ENCODE measurements around the gene EFCC1.

EFCC1 gene

GRCh38 chr3:129001101-129001805 lies at the start of gene EFCC1:
EFCC1 (plus strand) TSS chr3:129001304; CDS start chr3:129001629, 325 bp downstream.
- Mint-ChIP-seq H3K4me1 (peaks cover 27% of the 10 kb centered on the region), H3K9me3 (no peaks in the 10 kb centered on the region), H3K27ac (no peak within 1 kb of the TSS), H3K36me3 (no peaks in the 10 kb centered on the region), H3K4me3 (peak within 1 kb of the TSS; percentile 47)
- ATAC-seq (peak; percentile 29), DNase-seq (ENCODE audit: low spot score in 2 of 2) (no peak)

DNA sequence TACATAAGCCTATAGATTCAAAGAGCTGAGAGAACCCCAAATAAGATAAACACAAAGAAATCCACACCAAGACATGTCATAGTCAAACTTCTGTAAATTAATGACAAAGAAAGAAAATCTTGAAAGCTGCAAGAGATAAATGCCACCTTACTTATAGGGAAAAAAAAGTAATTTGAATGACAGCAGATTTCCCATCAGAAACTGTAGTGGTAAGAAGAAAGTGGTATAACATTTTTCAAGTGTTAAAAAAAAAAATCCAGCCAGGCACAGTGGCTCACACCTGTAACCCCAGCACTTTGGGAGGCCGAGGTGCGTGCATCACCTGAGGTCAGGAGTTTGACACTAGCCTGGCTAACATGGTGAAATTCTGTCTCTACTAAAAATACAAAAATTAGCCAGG lies 44.7 kb upstream of the EFCC1 start:
- Mint-ChIP-seq H3K27ac (no peak overlapping the region), H3K4me3 (no peak overlapping the region), H3K4me1 (no peaks in the 10 kb centered on the region), H3K36me3 (no peaks in the 10 kb centered on the region), H3K9me3 (no peaks in the 10 kb centered on the region)
- ATAC-seq (no peak), DNase-seq (ENCODE audit: low spot score in 2 of 2) (no peak)

- Mint-ChIP-seq H3K9me3 (no peaks in the 10 kb centered on the region), H3K27ac (no peak overlapping the region), H3K4me1 (peaks cover 8% of the 10 kb centered on the region), H3K36me3 (no peaks in the 10 kb centered on the region), H3K4me3 (no peak overlapping the region)
- DNase-seq (ENCODE audit: low spot score in 2 of 2), result no peak
- no peak for ATAC-seq
These were observed 35.8 kb upstream of the EFCC1 start for GRCh38 chr3:128965280-128965679.

DNA sequence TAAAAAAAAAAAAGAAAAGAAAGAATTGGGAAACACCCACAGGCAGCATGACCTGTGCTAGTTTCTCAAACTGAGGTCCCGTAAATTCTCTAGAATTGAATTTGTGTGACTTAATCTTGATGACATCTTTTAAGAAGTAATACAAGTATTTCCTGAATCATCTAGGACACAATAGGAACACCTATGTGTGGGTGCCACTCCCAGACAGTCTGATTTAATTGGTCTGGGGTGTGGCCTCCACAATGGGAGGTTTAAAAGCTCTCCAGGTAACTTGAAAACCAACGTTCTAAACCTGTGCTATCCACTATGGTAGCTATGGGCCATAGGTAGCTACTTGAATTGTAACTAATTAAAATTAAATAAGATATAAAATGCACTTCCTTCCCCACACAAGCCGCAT lies 35.3 kb upstream of the EFCC1 start:
- Mint-ChIP-seq H3K27ac (no peak overlapping the region), H3K4me3 (no peak overlapping the region), H3K4me1 (peaks cover 9% of the 10 kb centered on the region), H3K9me3 (no peaks in the 10 kb centered on the region), H3K36me3 (no peaks in the 10 kb centered on the region)
- ATAC-seq (no peak), DNase-seq (ENCODE audit: low spot score in 2 of 2) (no peak)

GRCh38 chr3:128967748-128968355 lies 33.3 kb upstream of the EFCC1 start:
- Mint-ChIP-seq H3K36me3 (no peaks in the 10 kb centered on the region), H3K9me3 (no peaks in the 10 kb centered on the region), H3K4me3 (no peak overlapping the region), H3K27ac (no peak overlapping the region), H3K4me1 (peaks cover 9% of the 10 kb centered on the region)
- DNase-seq (ENCODE audit: low spot score in 2 of 2) (no peak), ATAC-seq (no peak)

GRCh38 chr3:128969993-128970739 lies 30.9 kb upstream of the EFCC1 start:
- Mint-ChIP-seq H3K36me3 (no peaks in the 10 kb centered on the region), H3K27ac (no peak overlapping the region), H3K9me3 (no peaks in the 10 kb centered on the region), H3K4me1 (peaks cover 9% of the 10 kb centered on the region), H3K4me3 (no peak overlapping the region)
- DNase-seq (ENCODE audit: low spot score in 2 of 2) (peak; percentile 38 to 76), ATAC-seq (peak; percentile 64)

DNA sequence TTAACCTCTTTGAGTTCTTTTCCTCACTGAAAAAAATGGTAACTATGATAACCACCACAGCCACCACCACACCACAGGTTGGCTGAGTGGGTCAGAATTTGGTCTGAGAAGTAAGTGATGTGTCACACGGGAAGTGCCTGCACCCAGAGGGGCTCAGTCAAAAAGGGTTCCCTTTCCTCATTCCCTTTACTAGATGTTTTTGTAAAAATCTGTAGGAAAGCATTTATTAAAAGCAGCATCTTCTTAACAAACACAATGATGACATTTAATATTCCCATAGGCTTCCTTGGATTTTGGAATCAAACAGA lies 30.4 kb upstream of the EFCC1 start:
- ATAC-seq (peak; percentile 75), DNase-seq (ENCODE audit: low spot score in 2 of 2) (no peak)
- Mint-ChIP-seq H3K9me3 (no peaks in the 10 kb centered on the region), H3K4me1 (peaks cover 9% of the 10 kb centered on the region), H3K4me3 (no peak overlapping the region), H3K27ac (no peak overlapping the region), H3K36me3 (no peaks in the 10 kb centered on the region)

DNA sequence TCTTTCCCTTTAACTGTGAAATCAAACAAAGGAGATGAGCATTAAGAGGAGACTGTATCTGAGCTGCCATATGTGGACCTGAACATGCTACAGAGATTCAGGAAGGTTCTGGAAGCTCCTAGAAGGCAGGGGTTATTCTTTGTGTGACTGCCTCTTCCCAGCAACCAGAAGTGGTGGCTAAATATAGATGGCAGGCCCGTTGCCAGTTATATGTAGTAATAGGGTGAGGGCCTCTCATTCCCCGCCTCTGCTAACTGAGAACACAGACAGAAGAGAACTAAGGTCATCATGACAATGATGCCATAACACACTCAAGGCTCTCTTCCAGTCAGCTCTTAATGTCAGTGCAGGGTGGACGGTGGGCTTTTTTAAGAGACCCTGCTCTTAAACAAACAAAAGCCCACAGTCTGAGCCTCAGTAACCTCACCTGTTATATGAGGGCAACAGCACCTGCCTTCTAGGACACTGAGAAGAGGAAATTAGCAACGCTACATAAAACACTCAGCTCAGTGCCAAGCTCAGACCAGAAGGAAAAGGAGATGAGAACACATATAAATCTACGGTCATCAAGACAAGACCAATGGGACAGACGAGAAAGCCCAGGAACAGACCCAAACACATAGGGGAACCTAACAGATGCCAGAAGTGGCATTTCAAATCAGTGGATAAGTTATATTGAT lies 29.5 kb upstream of the EFCC1 start:
- H3K9me3 Mint-ChIP-seq, result no peaks in the 10 kb centered on the region
- H3K4me1 Mint-ChIP-seq, result peaks cover 9% of the 10 kb centered on the region
- DNase-seq (ENCODE audit: low spot score in 2 of 2) (no peak), ATAC-seq (no peak)
- no peaks in the 10 kb centered on the region for H3K36me3 Mint-ChIP-seq
- no peak overlapping the region for H3K4me3 Mint-ChIP-seq
- H3K27ac Mint-ChIP-seq, result no peak overlapping the region

DNA sequence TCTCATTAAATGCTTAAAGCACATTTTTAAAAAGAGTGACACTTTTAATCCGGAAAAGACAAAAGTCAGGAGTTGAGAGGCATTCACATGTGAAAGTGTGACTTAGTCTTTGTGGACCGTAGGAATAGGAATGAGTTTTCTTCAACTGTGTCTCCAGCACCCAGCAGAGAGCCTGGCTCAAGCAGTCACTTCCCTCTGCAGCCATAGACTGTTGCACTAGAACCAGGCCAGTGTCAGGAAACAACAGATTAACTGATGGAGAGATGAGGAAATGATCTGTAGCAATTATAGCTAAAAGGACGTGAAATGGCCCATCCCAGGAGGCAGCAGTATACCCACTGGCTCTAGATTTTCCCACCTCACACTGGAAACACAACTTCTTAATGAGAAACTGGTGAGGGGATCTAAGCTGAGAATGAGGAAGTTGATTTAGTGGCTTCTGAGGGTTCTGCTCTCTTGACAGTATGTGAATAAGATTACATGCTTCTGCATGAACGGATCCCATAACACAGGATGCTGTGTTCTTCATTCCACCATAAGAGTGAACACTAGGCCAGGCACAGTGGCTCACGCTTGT lies 27.0 kb upstream of the EFCC1 start:
- no peaks in the 10 kb centered on the region for H3K9me3 Mint-ChIP-seq
- peaks cover 9% of the 10 kb centered on the region for H3K4me1 Mint-ChIP-seq
- H3K4me3 Mint-ChIP-seq, result no peak overlapping the region
- H3K27ac Mint-ChIP-seq, result no peak overlapping the region
- H3K36me3 Mint-ChIP-seq, result no peaks in the 10 kb centered on the region
- no peak for ATAC-seq
- no peak for DNase-seq (ENCODE audit: low spot score in 2 of 2)

DNA sequence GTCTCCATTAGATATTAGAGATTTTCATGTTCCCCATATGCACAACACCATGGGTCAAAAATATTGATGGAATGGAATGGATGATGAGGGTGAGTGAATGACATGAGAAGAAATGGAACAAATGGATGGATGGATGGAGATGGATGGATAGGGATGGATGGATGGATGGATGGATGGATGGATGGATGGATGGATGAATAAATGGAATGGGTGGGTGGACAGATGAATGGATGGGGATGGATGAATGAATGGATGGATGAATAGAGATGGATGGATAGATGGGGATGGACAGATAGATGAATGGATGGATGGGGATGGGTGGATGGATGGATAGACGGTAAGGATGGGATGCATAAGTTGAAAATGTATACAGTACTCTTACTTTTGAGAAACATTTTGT lies 25.8 kb upstream of the EFCC1 start:
- Mint-ChIP-seq H3K27ac (no peak overlapping the region), H3K9me3 (no peaks in the 10 kb centered on the region), H3K36me3 (no peaks in the 10 kb centered on the region), H3K4me3 (no peak overlapping the region), H3K4me1 (peaks cover under 1% of the 10 kb centered on the region)
- ATAC-seq (no peak), DNase-seq (ENCODE audit: low spot score in 2 of 2) (no peak)

DNA sequence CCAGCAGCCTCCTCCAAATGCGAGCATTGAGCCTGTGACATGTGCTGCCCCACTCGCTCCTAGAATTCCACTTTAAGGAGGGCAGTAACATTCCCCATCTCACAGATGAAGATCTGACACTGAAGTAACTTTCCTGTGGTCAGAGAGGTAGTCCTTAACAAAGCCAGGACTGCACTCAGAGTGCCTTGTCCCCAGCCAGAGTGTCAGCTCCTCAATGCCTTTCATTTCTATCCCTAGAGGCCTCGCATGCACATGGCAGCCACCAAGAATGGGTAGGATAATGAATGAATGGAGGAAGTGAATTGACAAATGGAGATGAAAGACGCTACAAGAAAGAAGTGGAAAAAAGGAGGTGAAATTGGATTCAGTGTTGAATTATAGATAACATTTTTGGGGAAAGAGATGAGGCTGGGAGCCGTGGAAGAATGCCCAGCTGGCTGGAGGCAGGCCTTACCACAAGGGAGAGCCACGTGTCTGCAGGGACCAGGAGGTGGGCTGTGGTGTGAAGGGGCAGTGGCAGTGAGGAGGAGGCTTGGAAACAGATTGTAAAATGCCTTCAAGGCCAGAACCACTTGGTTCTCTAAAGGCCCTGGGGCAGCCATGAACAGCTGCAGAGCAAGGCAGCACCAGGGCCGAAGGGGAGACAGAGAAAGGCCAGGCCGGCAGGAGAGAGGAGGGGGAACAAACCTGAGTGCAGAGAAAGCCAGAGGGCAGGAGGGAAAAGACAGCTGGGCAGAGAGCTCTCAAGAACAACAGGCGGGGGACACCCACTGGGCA lies 17.6 kb upstream of the EFCC1 start:
- DNase-seq (ENCODE audit: low spot score in 2 of 2), result no peak
- H3K9me3 Mint-ChIP-seq, result no peaks in the 10 kb centered on the region
- H3K36me3 Mint-ChIP-seq, result no peaks in the 10 kb centered on the region
- no peak for ATAC-seq
- no peak overlapping the region for H3K4me3 Mint-ChIP-seq
- H3K27ac Mint-ChIP-seq, result peak overlapping the region; percentile 1
- H3K4me1 Mint-ChIP-seq, result no peaks in the 10 kb centered on the region

GRCh38 chr3:128984596-128984995 lies 16.5 kb upstream of the EFCC1 start:
- Mint-ChIP-seq H3K4me1 (no peaks in the 10 kb centered on the region), H3K36me3 (no peaks in the 10 kb centered on the region), H3K4me3 (no peak overlapping the region), H3K27ac (peak overlapping the region; percentile 1), H3K9me3 (no peaks in the 10 kb centered on the region)
- no peak for DNase-seq (ENCODE audit: low spot score in 2 of 2)
- ATAC-seq, result no peak

DNA sequence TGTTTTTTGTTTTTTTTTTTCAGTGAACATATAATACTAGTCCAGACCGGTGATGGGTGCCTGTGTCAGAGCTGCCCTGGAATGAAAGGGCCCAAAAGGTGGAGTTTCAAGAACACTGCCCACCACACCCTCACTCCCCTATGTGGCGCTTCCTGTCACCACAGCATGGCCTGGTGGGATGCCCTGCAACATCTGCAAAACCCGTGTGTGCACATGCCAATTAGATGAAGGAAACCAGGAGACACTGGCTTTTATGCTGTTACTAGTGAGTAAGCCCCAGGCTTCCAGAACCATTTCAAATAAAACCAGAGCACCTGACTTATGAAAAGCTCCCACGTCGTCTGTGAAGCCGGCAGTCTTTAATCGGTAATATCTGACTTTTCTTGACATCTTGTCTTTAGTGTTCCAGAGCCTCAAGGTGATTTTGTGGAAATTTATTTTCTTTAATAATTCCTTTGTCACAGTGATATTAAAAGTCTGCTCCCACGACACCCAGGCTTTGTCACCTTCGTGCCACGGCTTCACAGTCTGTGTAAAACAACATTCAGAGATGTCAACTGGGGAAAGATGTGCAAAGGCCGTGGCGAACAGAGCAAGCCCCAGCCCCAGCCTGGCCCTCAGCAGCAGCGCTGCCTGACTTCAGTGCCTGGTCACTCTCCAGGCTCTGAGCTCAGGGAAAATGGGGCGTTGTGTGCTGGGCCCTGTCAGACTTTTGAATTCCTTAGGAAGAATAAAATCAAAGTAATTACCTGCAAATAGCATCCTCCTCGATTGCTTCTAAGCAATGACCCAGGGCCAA lies 13.6 kb upstream of the EFCC1 start:
- Mint-ChIP-seq H3K4me1 (no peaks in the 10 kb centered on the region), H3K9me3 (no peaks in the 10 kb centered on the region), H3K4me3 (no peak overlapping the region), H3K36me3 (no peaks in the 10 kb centered on the region), H3K27ac (no peak overlapping the region)
- no peak for DNase-seq (ENCODE audit: low spot score in 2 of 2)
- ATAC-seq, result no peak

GRCh38 chr3:128988286-128988685 lies 12.8 kb upstream of the EFCC1 start:
- DNase-seq (ENCODE audit: low spot score in 2 of 2) (no peak), ATAC-seq (no peak)
- H3K4me1 Mint-ChIP-seq, result peaks cover 2% of the 10 kb centered on the region
- no peak overlapping the region for H3K4me3 Mint-ChIP-seq
- no peaks in the 10 kb centered on the region for H3K9me3 Mint-ChIP-seq
- no peaks in the 10 kb centered on the region for H3K36me3 Mint-ChIP-seq
- no peak overlapping the region for H3K27ac Mint-ChIP-seq
